ENCODE results near the gene HNRNPA1.
"Not testable (repeated sequence)": the region's sequence is repeated elsewhere in the genome, so short reads cannot be mapped to it uniquely, and the experiment has no call there.

Gene HNRNPA1

DNA sequence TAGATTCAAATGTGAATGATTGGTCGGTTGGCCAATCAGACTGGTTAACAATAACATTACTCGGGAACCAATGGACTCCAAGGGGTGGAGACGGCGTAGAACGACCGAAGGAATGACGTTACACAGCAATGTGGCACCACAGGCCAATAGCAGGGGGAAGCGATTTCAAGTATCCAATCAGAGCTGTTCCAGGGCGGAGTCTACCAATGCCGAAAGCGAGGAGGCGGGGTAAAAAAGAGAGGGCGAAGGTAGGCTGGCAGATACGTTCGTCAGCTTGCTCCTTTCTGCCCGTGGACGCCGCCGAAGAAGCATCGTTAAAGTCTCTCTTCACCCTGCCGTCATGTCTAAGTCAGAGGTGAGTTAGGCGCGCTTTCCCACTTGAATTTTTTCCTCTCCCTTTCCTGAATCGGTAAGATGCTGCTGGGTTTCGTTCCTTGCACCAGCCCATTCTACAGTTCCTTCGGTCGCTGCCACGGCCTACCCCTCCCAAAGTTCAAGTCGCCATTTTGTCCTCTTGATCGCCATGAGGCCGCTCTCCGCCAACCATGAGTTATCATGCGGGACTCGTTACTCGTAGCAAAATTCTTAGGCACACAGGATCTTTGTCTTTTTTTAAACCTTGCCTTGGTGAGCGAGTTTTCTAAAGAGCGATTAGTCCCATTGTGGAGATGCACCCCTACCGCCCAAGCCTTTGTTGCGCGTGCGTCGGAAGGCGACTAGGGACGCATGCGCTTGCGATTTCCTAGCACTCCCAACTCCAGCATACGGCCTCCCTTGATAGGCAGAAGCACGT, at the start of gene HNRNPA1:
TSS of gene HNRNPA1 (plus strand) at position 259 of the 793 bp plus-strand sequence. CDS start at position 341, 82 bp downstream.
- DNase-seq, result peak; percentile 99

DNA sequence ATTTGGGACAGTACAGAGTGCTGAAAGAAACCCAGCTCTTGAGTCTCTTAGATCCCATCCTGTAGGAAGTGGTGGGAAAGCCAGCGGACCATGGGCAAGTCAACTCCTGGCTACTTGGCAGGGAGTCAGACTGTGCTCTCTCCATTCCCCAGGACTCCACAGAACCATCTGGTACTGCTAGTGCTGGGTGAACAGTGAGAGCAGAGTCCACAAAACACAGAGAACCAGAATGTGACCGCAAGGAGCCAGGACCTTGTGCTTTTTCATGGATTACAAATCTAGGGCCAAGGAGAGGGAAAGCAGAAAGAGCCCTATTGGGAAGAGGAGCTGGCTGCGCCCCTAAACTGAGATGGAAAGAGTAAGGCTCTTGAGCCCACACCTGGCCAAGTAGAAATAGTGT, 49.3 kb upstream of the HNRNPA1 start:
- not testable (repeated sequence) for DNase-seq

DNA sequence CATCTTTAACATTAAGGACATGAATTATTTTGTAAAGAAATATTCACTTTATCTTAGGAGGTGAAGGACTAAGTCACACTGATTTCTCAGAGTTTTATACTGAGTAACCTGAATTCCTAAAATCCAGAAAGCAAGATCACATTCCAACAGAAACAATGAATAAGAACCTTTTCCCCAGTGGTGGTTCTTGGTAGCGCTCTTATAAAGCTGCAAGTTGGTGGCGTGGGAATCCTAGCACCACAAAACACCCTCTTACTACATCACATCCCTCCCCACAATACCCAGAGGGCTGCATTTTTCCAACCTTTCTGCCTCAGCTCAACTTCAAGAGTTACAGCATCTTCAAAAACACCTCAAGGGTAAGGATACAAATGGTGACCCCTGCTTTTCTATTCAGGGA, 47.7 kb upstream of the HNRNPA1 start:
- no peak for DNase-seq

DNA sequence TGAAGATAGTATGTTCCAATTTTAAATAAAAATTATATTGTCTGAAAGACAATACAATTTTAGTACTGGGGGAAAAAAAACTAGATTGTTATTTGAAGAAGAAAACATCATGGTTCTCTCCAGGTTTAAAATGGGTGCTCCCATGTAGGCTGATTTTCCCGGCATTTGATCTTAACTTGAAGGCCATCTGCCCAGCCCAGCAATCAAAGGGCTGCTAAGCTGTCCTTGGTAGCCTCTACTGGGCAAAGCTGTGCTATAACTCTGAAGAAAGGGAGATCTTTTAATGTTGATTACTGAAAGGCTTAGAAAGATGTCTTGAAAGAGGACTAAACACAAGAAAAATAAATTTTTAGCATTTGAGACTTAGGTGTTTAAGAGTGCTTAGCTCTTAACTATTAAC, 42.0 kb upstream of the HNRNPA1 start:
- no peak for DNase-seq

DNA sequence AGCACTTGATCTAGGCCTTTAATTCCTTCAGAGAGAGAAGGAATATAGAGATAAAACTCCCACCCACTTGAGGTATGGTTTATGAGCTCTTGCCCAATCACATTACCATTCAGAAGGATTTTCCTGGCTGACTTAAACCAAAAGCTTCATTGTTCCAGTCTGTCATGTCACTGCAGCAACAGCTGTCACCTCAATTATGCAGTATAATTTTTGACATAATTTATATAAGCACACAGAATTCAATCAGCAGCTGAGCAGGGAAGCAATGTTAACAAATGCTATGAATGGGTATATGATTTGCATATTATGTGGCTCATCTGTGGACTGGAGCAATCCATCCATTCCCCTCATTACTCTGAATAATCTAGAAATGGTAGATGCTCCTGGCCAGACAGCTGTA, 40.9 kb upstream of the HNRNPA1 start:
- no peak for DNase-seq

DNA sequence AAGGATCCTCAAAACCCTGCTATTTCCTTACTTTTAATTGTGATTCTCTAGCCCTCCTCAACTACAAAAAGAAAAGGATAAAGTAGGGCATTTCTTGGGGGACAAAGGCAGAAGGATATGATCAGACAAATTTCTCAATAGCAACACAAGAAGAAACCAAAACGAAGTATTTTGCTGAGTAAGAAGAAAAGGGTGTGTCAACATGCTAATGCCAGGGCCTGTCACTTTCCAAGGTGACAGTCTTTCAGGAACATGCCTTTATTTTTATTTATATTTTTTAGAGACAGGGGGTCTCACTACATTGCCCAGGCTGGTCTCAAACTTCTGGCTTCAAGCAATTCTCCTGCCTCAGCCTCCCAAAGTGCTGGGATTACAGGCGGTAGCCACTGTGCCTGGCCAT, 40.4 kb upstream of the HNRNPA1 start:
- DNase-seq, result no peak

DNA sequence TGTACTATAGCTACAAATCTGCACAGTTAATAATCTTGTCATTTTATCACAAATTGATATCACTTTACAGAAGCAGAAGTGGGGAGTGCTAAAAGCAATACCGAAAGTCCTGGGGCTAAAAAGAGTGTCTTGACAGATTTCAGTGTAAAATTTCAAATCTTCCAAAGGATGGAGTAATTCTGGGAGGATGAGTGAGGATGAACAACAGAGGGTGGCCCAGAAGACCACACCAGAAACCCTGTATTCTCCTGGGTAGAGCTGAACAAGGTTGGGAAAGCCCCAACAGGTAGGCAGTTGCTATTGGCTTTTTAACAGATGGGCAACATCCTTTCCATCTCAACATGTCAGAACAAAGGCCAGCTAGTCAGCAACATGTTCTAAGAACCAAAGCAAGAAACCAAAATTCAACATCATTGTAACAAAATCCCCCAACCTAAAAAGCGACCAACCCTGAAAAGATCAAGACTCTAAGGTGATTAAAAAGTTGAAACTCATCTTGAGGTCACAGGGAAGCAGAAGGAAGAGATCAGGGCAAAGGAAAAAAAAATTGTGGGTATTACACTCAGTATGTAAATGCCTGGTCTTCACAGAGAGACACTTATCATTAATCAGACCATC, 39.4 kb upstream of the HNRNPA1 start:
- DNase-seq, result no peak

DNA sequence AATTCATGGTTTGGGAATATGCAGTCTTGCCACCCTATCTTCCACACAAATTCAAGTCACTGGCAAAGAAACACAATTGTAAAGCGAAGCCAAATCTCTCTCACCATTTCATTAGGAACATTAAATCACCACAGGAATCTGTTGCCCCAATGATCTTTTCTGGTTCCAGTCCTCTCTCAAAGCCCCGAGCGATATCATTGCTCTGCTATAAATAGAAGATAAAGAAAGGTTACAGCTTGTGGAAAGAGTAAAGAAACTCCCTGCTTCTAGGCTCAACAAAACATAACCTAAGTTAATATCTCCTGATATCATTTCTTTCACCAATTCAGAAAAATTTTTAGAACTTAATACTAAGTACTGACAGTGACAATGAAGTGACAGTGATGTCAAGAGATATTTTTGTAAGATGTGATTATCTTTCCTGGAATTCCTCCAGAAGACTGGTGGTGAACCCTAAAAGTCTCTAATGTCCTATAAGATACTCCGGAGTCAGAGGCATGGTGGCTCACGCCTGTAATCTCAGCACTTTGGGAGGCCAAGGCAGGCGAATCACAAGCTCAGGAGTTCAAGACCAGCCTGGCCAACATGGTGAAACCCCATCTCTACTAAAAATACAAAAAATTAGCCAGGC, 34.4 kb upstream of the HNRNPA1 start:
- no peak for DNase-seq

DNA sequence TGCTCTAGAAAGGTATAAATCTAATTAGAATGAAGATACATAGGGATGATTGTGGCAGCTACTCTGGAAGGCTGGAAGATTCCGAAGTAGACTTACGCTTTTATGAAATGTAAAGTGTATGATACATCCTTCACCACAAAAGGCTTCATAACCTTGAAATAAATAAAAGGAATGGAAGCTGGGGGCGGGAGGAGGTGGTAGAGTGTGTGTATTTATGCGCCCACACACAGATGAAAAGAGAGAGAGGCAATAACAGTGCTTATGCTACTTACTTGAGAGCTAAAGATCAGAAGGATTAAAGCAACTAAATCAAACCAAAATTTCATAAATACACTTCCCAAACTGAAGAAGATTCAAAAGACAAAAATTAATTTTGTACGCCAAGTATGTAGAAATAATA, 31.0 kb upstream of the HNRNPA1 start:
- DNase-seq, result no peak

DNA sequence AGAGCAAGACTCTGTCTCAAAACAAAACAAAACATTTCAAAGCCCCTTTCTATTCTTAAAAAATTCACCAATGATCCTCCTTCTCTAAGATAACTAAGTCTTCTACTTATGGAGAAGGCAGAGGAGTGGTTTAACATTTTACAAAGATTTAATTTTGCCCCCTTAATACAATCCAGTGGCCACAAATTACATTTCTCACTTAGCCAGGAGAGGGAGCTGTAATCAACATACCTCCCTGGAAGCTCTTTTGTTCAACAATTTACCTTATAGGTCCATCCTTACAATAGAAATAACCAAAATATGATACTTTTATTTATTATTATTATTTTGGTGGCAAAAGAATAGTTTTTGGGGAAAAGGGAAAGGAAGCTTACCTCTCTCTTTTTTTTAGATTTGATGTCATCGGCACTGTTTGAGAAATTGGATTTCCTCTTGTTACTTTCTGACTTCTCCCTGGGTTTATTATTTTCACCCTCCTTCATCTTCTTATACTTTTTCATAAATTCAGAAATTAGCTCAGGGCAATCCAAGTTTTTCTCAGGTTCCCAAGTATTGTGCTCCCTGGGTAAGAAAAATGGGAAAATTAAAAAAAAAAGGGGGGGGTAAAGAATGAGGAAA, 28.8 kb upstream of the HNRNPA1 start:
- peak; percentile 41 for DNase-seq

DNA sequence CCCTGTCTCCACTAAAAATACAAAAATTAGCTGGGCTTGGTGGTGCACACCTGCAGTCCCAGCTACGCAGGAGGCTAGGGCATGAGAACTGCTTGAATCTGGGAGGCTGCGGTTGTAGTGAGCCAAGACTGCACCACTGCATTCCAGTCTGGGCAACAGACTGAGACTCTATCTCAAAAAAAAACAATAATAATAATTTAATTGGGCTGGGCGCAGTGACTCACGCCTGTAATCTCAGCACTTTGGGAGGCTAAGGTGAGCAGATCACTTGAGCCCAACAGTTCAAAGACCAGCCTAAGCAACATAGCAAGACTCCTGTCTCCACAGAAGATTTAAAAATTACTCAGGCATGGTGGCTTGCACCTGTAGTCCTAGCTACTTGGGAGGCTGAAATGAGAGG, 27.3 kb upstream of the HNRNPA1 start:
- DNase-seq, result no peak

DNA sequence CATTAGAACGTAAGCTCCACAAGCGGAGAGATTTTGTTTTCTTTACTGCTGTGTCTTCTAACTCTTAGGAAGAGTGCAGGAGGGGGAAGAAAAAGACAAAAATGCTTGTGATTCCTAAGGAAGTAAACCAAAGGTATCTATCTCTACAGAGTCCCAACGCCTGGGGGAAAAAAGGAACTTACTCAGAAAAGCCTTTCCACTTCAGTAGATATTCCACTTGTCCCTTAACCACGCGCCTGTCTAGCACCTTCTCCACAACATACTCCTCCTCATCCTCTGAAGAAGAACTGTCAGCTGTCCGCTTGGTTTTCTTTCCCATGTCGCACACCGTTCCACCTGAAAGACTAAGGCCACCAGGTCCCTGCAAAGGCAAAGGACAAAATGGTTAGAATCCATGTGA, 23.2 kb upstream of the HNRNPA1 start:
- DNase-seq, result no peak

DNA sequence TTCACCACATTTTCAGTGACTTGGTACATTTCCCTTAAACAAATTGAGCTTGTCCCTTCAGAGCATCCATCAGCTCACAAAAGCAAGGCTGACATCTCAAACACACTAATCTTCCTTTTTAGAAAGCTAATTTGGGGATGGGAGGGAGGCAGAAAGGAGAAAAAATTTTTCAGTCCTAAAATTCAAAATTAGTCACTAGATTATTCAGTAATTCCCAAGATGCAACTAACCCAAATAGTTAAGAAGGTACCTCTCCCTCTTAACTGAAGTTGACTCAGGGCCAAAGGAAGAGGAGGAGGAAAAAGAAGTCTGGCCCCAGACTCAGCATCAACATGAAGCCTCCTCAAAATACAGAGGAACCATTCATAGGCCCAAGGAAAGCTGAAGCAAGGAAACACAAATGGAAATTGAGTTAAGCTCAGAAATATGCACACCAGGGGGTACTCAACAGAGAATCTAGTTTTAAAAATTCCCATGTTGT, 22.3 kb upstream of the HNRNPA1 start:
- no peak for DNase-seq

DNA sequence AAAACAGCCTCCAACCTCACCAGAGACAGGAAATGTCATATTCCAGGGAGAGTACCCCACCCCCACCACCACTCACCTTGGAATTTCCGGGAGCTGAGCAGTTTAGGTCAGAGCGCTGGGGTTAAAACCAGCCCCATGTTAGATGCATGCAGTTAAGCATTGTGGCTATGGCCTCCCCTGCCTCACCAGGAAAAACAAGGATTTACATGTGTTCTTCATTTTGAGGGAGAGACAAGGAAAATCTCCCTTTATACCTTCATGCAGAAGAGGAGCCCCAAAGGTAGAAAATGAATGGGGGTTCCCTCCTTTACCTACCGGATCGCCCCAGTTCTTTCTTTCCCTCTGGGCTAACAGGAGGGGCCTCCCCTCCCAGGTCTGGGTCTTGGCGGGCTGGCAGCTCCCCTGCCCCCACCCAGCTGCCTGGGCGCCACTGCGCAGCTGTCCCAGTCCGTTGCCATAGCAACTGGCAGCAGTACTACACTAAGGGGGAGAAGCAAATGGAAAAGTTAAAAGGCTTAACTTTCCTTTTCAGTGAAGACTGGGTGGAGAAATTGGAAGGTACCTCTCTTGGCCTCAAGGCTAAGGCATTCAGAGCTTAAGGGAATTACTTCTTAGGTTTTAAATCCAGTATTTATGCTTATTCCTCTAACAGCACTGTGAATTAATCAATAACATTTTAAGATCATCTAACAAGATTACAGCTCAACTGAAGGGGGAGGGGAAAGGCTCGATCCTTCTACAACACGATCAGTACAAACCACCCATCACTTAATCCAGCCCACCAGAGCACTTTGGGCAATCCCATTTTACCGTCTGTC, 21.1 kb upstream of the HNRNPA1 start:
- peak; percentile 96 for DNase-seq

DNA sequence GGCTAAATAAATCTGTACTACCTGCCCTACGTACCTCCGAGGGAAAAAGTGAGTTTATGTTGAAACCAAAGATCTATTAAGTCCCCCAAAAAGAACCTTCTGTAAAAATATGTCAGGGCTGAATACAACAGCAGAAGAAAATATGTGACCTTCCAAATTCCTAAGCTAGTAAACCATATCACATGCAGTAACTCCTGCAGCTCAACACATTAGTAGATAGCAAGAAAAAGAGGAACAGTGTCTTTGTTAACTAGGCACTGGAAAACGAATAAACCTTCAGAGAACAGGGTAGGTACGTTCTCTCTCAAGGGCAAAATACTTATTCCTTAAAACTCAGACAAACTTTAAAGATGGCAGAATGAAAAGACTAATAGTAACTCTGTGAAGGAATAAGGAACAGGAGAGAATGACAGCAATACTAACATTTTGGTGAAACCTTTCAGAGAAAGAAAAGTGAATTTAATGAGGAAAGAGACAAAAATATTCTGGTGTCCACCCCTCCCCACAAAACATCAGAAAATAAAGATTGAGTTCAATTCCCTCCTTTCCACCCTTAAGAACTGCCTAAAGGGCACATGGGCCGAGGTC, 18.6 kb upstream of the HNRNPA1 start:
- DNase-seq, result no peak

DNA sequence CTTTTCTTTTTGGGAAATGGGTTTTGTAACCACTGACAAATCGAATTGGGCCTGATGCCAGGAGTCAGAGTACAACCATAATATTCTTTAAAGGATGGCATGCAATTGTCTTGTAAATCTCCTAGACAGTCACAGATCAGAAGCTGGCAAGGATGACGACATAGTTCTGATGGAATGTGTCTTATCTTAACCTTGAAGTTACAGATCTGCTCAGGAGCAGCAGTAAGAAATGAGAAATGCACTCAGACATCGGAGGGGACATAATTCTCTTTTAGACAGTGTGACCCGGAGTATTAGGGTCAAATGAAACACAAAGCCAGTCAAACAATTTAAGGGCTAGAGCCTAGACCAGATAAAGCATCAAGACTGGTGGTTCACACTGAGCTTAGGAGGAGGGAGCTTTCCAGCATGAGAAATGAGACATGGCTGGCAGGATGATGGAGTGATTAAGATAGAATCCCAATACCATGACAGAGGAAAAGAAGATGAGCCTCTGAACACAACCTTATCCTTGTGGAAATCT, 18.1 kb upstream of the HNRNPA1 start:
- no peak for DNase-seq

DNA sequence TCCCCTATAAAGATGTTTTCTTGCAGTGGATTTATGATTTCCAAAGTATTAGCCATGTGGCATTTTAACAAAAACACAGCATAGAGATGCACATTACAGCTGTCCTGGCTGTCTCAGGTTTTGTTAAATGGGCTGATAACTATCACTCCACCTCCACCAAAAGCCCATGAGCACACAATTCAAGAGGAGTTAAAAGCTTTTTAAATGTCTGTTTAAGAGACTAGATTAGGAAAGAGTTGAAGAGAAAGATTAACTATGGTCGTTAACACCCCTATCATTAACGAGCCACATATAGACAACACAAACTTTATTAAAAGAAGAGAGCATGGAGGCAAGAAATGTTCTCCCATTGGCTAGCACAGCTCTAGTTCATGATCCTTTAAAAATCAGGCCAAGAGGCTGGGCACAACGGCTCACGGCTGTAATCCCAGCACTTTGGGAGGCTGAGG, 15.1 kb upstream of the HNRNPA1 start:
- DNase-seq, result no peak

DNA sequence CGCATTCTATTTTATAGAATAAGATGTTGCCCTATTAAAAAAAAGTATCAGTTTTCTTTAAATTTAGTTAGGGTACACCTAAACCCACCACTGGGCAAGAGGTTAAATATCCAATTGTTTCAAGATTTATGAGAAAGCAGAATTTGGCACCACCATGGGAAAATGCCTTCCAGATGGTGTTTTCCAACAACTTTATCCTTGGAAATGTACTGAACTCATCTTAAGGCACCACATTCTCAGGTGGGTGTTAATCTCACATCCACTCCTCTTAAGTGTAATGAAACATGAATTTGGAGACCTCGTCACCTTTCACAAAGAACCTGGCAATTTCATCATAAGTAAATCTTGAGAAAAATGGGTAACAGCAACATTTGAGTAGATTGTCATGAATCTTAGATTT, 13.7 kb upstream of the HNRNPA1 start:
- DNase-seq, result no peak

DNA sequence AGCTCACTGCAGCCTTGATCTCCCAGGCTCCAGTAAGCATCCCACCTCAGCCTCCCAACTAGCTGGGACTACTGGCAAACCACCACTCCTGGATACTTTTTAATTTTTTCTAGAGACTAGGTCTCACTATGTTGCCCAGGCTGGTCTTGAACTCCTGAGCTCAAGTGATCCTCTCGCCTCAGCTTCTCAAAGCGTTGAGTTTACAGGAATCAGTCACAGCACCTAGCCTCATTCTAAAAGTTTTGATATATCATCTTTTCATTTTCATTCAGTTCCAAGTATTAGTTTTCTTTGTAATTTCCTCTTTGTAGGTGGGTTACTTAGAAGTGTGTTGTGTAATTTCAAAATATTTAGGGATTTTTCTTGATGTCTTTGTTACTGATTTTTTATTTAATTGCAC, 10.2 kb upstream of the HNRNPA1 start:
- DNase-seq, result no peak

DNA sequence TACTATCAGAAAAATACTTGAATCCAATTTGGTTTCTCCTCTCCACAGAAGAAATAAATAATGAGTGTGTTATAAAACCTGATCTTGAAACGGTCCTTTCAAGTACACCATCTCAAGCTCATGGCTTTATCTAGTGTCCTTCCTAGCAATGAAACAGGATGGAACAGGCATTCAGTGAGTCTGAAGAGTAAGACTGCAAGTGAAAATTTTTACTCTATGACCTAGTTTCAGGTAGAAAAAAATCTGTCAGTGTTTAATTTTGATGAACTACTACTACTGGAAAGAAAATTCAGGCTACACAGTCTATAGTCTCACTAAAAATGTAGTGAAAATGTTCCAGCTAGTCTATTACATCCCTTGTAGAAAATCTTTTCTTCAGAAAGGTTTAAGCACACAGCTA, 8.3 kb upstream of the HNRNPA1 start:
- no peak for DNase-seq

DNA sequence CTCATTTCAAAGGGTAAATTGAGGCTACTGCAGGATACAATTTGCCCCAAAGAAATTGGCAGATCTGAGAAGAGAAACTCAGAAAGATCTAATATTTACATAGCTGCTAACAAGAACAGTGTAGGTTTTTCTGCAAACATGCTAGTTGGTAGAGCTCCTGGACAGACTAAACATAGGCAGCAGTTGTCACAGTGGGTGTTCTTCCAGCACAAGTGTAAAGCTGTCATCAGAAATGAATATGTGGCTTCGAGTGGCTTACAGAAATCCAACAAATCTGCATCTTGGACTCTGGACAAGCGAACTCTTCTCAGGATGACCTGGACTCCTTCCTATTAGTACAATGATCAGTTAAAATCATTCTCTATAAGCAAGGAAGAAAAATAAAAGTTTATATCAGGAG, 6.5 kb upstream of the HNRNPA1 start:
- DNase-seq, result peak; percentile 71

DNA sequence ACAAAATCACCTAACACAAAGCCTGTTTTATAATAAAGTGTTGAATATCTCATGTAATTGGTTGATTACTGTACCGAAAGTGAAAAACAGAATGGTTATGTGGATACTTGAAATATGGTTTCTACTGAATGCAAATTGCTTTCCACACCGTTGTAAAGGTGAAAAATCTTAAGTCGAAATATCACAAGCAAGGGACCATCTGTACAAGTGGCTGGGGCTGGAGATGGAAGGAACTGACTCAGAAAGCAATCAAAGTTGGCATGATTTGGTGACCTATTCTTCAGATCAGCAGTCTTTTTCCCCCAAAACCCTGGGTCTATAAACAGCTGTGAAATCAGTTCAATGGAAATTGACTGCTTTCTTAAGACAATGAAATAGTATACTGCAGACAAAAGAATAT, 4.2 kb upstream of the HNRNPA1 start:
- DNase-seq, result no peak
